HEK293T (cell line): ENCODE measurements around the gene RBBP8NL.

ENCODE experiments used
- ELF4 ChIP-seq: fragments of 450-650 bp; IDR thresholded peaks from 2 replicates; pipeline ENCODE4 v1.6.1; 2017; ENCODE audit warnings: antibody characterized with exemption
- FOXA1 ChIP-seq: fragments of 450-650 bp; IDR thresholded peaks from 2 replicates; pipeline ENCODE4 v1.6.1; 2016; ENCODE audit warnings: mild to moderate bottlenecking
- HDGF ChIP-seq: fragments of 450-650 bp; IDR thresholded peaks from 2 replicates; pipeline ENCODE4 v1.6.1; 2017; ENCODE audit warnings: antibody characterized with exemption, borderline replicate concordance
- NFRKB ChIP-seq: fragments of 450-650 bp; IDR thresholded peaks from 2 replicates; pipeline ENCODE4 v1.6.1; 2016; ENCODE audit warnings: mild to moderate bottlenecking, moderate library complexity
- SP1 ChIP-seq: fragments of 450-650 bp; IDR thresholded peaks from 2 replicates; pipeline ENCODE4 v1.6.1; 2017
- SUZ12 ChIP-seq: fragments of 450-650 bp; IDR thresholded peaks from 2 replicates; pipeline ENCODE4 v1.6.1; 2016; ENCODE audit warnings: mild to moderate bottlenecking
- TARDBP ChIP-seq: fragments of 450-650 bp; IDR thresholded peaks from 2 replicates; pipeline ENCODE4 v1.6.1; 2016
- TF ChIP-seq, protein P1 (sequence below): fragments of 450-650 bp; IDR thresholded peaks from 2 replicates; pipeline ENCODE4 v1.6.1; 2016

- no peak for TF ChIP-seq ELF4
- TF ChIP-seq SUZ12: no peak
- TF ChIP-seq TARDBP: no peak
- TF ChIP-seq NFRKB: no peak
- TF ChIP-seq SP1: no peak
- TF ChIP-seq, protein P1, sequence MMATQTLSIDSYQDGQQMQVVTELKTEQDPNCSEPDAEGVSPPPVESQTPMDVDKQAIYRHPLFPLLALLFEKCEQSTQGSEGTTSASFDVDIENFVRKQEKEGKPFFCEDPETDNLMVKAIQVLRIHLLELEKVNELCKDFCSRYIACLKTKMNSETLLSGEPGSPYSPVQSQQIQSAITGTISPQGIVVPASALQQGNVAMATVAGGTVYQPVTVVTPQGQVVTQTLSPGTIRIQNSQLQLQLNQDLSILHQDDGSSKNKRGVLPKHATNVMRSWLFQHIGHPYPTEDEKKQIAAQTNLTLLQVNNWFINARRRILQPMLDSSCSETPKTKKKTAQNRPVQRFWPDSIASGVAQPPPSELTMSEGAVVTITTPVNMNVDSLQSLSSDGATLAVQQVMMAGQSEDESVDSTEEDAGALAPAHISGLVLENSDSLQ: no peak
- no peak for TF ChIP-seq FOXA1
- TF ChIP-seq HDGF: no peak
Observed at GRCh38 chr20:62448038-62448437, 20.7 kb upstream of the RBBP8NL start.
